AG08395 (cell line): ENCODE data around the gene KIAA0232.
A peak's percentile ranks its signal among the peaks of the same experiment; 100 is the strongest.

Experiments used
- DNase-seq: peaks from one replicate; pipeline ENCODE4 v3.0.0; 2012; ENCODE audit warnings: mixed read lengths, low spot score

The KIAA0232 gene, protein sequence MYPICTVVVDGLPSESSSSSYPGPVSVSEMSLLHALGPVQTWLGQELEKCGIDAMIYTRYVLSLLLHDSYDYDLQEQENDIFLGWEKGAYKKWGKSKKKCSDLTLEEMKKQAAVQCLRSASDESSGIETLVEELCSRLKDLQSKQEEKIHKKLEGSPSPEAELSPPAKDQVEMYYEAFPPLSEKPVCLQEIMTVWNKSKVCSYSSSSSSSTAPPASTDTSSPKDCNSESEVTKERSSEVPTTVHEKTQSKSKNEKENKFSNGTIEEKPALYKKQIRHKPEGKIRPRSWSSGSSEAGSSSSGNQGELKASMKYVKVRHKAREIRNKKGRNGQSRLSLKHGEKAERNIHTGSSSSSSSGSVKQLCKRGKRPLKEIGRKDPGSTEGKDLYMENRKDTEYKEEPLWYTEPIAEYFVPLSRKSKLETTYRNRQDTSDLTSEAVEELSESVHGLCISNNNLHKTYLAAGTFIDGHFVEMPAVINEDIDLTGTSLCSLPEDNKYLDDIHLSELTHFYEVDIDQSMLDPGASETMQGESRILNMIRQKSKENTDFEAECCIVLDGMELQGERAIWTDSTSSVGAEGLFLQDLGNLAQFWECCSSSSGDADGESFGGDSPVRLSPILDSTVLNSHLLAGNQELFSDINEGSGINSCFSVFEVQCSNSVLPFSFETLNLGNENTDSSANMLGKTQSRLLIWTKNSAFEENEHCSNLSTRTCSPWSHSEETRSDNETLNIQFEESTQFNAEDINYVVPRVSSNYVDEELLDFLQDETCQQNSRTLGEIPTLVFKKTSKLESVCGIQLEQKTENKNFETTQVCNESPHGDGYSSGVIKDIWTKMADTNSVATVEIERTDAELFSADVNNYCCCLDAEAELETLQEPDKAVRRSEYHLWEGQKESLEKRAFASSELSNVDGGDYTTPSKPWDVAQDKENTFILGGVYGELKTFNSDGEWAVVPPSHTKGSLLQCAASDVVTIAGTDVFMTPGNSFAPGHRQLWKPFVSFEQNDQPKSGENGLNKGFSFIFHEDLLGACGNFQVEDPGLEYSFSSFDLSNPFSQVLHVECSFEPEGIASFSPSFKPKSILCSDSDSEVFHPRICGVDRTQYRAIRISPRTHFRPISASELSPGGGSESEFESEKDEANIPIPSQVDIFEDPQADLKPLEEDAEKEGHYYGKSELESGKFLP (N-terminal part only)

DNA sequence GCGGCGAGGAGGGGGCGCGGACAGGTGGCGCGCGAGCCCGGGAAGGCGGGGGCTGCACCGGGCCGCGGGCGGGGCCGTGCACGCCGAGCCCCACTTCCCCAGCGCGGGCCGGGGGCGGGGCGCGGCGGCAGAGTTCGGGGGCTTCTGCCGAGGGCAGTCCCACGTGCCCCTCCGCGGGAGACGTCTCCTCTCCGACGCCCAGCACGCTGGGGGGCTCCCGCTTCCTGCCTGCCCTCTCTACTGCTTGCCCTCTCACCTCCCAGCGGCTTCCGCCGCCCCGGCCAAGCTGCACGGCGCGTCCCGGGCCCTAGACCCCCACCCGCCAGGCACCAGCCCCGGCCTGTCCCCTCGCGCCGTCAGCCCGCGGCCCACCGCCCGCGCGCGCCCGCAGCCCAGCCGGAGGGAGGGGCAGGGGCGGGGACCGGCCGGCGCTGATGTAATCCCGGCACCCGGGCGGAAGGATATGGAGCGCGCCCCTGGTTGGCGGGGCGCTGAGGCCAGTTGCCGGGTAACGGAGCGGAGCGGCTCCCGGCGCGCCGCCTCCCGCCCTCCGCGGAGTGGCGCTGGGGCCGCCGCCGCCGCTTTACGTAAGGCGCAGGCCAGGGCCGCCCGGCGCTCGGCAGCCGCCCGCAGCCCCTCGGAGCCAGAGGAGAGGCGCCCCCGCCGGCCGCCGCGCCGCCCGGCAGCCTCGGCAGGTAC is at the start of gene KIAA0232:
Gene KIAA0232 (plus strand): TSS at position 581 of the 699 bp plus-strand sequence. CDS start 41,727 bp downstream, outside the sequence.
- DNase-seq = peak; percentile 96

DNA sequence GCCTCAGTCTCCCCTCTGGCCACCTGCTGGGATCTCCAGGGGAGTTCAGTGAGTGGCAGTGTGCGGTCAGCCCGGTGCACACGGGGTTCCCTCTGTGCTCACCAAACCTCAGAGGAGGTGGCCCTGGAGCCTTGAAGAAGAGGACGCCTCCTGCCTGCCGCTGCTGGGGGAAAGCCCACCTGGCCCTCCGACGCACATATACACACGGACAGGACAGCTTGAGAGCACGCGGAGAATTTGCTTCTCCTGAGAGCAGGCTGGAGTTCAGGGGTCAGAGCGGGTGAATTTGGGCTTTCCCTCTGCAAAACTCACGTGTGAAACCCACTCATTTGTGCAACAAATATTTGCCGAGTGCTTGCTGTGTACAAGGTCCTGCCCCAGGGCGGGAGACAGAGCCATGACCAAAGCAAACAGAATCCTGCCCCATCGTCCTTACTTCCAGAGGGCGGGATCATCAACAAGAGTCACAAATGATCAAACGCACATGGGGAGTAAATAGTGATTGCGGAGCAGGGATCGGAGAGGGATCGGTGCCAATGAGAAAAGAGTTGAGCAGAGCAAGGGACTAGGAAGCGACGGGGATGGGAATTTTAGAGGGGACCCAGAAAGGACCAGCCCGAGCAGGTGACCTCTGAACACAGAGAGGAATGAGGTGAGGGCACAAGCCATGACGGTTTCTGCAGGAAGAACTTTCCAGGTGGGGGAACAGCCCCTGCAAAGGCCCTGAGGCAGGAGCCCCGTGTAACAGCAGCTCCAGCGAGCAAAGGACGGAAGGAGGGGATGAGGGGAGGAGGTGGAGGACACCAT is 49.0 kb upstream of the KIAA0232 start:
- no peak for DNase-seq

DNA sequence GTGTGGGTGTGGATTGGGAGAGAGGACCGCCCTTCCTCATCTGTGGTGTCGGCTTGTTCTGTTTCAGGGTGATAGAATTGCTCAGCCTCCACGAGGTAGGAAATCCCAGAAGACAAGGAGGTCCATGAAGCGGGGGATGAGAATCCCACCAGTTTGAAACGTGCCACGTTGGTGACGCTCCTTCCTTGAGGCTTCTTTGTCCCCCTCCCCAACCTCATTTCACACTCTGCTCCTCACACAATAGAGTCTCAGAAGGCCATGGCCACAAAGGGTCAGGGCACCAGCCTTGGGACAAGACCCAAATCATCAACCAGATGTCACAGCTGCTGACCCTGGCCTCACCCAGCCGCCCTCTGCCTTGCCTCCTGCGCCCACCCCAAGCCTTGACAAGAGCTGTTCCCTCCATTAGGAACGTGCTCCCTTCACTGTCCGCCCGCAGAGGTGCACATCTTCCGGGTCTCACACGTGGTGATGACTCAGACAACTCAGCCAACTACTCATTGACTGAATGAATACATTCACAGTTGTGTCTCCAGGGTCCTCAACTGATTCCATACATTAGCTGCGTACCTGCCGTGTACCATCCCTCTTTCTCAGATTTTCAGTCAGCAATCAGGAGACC is 48.3 kb upstream of the KIAA0232 start:
- DNase-seq = no peak

DNA sequence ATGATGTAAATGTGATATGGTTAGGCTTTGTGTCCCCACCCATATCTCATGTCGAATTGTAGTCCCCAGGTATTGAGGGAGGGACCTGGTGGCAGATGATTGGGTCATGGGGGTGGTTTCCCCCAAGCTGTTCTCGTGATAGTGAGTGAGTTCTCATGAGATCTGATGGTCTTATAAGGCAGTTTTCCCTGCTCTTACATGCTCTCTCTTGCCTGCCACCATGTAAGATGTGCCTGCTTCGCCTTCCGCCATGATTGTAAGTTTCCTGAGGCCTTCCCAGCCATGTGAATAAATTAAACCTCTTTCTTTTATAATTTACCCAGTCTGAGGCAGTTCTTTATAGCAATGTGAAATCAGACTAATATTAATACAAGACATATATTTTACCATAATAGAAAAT is 42.6 kb upstream of the KIAA0232 start:
- DNase-seq = no peak

DNA sequence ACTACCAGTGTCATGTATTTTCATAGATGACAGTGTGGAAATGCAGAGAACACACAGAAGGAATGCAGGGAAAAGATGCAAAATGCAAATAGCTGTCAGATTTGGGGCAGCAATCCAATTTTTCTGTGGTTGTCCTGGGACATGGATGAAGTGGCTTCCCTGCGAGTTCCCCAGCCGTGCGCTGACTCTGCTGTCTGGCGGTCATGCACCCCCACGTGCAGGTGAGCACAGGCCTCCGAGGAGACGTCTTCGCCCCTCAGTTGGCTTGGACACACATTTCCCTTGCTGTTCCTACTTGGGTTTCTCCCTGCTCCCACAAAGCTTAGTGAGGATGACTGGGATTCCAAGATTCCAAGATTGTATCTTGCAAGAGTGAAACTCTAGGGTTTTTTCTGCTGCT is 42.2 kb upstream of the KIAA0232 start:
- no peak for DNase-seq

DNA sequence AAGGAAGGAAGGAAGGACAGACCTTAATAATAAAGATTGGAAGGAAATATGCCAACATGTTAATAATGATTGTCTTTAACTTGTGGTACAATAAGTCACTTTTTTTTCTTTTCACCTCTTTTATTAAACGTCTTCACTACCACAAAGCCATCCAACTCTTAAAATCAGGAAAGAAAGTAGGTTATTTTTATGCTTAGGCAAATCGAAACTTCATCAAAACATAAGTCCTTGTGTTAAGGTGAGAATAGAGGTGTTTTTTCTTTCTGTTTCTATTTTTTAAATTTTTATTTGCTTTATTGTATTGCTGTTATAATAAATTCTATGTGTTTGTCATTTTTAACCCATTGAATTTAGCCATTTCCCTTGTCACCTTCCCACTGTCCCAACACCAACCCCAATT is 40.0 kb upstream of the KIAA0232 start:
- no peak for DNase-seq

DNA sequence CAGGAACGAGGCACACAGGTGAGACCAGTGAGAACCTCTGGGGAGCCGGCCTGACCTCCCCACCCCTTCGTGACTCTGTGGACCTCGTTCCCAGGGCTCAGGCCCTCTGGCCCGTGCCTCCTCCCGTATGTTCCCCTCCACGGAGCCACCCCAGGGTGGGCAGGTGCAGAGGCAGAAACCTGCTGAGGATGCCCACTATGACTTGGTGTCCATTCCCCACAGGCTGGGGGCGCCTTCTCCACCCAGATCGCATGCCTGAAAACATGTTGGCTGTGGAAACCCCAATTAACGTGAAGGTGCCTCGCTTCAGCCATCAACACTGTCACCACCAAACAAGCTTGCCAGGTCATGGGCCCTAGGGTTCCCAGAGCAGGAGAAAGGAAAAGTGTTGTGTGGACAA is 39.5 kb upstream of the KIAA0232 start:
- no peak for DNase-seq

DNA sequence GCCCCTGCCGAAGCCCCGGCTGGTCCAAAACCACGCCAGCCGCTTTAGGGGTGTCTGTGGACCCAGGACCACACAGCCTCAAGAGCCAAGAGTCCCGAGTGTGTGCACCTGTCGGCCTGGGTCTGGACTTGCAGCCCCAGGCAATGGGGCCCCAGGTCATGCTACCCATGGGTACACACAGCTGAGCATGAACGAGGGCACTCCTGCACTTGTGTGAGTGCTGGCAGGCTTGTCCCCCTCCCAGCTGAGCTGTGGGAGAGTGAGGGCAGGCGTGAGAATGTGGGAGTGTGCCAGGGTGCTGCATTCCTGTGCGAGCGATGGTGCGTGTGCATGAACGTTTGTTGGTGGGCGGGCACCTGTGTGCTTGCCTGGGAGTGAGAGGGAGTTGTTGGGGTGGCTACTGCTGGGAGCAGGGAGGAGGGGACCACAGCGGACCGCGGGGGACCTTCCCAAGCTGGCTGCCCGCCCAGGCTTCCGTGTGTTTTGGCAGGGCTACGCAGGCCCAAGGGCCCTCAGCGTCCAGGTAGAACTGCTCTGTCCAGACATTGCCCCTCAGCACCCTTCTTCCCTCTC is 35.7 kb upstream of the KIAA0232 start:
- DNase-seq = no peak

DNA sequence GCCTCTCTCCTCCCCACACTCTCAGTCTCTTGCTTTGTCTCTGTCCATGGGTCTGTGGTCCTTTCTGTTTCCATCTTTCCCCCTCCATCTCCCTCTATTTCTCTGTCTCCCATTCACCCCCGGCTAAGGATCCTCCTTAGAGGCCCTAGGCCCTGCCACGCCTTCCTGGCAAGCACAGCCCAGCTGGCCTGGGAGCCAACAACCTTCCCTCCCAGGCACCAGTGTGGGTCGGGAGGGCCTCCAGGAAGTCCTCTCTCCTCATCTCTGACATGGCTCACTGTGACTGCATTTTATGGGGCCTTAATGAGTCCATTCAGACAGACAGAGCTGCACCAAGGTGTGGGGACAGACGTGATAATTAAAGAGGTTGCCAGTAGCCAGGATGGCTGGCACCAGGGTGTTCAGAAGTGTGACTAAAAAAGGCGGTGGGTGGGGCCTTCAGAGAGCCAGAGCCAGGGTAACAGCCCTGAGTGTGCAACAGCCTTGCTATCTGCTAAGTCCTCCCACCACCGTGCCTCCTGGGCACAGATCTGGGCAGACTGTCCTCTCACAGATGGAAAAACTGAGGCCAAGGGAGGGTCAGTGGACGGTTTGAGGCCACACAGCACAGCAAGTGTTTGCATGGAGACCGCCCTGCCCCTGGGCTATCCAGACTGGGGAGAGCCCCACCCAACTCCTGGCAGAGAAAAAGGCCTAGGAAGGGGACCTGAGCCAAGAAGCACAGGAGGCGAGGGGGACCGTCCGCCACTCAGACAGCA is 35.1 kb upstream of the KIAA0232 start:
- no peak for DNase-seq

DNA sequence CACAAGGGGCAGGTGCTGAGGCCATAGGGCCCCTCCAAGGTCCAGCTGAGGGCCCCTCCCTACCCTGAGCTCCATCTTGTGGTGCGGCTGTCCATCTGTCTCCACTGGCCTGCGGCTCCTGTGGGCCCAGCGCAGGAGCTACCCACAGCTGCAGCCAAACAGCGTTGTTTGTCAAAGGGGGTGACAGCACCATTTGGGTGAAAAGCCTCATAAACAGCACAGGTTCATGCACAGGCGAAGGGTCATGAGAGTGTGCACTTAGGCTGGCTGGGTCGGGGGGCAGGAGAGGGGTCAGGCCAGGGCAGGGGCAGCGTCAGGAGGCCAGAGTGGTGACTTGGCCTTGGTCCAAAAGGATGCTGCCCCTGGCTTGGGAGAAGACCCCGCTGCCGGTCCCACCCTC is 34.2 kb upstream of the KIAA0232 start:
- DNase-seq = no peak

DNA sequence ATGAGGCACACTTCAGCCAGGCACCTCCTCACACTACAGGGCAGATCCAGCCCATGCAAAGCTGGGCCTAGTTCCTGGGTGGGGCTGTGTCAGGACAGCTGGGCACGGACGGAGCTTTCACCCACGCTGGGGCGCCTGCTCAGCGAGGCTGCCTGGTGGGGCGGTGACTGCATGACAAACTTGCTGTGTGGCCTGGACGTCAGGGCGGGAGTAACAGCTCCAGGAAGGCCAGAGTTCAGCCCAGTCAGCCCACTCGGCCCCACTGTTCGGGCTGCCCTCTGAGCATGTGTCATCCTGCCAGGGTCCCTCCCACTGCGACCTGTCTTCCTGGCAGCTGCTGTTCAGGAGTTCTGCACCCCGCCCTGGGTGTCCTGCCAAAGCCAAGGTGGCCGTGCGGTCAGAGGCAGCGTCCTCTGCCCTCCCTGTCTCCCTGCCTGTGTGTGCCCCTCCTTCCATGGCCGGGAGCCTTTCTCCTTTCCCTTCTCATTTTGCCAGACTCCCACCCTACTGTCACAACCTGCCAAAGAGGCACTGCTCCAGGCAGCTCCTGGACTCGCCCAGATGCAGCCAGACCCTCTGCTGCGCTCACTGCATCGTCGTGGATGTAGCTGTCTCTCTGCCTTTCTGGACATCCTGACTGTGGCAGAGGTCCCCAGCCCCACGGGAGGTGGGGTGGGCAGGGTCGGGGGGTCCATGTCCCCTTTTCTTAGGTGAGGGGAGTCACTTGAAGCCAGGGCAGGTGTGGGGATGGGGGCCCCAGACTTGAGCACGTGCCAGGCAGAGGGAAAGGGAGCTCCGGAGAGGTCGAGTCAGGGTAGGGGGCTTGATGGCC is 33.0 kb upstream of the KIAA0232 start:
- DNase-seq = peak; percentile 73

DNA sequence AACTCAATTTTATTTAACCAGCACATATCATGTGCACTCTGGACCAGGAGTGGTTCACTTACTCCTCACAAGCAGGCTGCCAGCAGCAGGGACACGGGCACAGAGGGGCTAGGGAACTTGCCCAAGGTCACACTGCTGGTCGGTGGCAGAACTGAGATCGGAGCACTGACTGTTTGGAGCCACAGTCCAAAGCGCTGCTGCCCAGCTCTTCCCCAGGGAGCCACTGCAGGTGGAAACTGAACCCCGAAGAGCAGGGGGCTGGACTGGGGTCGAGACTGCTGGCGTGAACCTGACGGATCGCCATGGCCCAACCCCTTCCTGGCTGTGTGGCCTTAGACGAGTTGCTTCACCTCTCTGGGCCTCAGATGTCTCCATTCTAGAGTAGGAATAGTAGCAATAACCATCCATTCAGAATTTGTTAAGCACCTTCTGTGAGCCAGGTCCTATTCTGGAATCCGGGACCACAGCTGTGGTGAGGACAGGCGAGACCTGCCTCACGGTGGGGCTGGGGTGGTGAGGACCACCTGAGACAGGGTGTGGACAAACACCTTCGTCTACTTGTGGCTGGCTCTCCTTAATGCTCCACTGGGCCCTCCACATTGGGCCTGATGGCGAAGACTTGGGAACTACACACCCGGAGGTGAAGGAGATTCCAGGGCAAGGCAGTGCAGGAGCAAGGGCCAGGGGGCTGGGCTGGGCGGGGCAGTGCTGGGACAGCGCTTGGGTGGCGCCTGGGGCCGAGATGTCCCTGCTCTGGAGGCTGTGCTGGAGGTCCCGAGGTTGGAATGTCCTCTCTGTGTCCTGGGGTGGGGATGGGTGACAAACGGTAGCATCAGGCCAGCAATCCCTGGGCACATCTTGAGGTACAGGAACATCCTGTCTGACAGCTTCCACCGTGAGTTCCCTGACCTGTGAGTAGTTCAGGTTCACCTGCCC is 32.0 kb upstream of the KIAA0232 start:
- no peak for DNase-seq

DNA sequence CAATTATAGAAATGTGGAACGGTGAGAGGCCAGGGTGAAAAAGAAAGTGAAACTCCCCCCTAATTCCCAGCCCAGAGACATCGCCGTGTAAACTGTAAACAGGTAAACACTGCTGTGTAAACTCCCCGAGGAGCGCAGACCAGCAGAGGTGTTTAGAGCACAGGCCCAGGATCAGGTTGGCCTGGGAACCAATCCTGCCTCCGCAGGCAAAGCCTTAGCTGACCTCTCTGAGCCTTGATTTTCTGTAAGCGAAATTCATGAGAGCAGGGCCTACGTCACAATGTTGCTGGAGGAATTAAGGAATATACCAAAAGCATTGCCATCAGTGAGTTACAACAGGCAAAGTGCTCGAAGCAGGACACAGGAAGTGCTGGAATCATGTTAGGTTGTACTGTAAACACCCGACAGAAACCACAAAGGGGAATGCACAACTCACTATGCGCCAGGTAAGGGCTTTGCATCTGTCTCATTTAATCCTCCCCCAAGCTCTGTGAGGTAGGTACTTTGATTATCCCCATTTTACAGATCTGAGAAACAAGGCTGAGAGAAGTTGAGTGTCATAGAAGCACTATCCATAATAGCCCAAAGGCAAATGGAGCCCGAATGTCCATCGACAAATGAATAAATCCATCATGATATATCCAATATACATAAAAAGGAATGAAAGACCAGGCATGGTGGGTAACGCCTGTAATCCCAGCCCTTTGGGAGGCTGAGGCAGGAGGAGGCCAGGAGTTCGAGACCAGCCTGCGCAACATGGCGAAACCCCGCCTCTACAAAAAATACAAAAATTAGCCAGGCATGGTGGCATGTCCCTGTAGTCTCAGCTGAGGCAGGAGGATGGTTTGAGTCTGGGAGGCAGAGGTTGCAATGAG is 30.7 kb upstream of the KIAA0232 start:
- no peak for DNase-seq

DNA sequence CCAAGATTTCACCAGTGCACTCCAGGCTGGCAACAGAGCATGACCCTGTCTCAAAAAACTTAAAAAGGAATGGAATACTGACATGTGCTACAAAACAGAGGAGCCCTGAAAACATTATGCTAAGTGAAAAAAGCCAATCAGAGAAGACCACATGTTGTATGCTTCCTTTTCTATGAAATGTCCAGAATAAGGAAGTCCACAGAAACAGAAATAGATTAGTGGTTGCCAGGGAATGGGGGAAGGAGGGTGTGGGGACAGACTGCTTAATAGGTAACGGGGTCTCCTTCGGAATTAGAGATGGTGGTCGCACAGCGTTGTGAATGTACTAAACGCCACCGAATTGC is 30.1 kb upstream of the KIAA0232 start:
- DNase-seq = no peak

DNA sequence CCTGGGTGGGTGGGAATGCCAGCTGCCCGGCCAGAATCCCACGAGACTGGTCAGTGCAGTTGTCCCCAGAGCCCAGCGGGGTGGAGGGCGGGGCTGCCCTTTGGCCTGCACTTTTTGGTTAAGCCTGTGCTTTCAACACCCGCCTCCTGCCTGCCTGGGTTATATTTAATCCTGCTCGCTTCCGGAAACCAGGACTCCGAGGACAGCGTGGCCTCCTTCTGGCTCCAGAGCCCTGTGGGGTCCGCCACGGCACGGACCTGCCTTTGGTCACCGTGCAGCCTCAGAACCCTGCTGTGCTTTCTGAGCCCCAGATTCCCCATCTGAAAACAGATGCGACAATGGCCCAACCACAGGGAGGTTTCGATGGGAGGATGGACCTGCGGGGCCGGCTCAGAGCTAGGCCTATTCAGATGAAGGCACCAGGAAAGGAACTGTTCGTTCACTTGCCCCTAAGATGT is 29.4 kb upstream of the KIAA0232 start:
- no peak for DNase-seq

DNA sequence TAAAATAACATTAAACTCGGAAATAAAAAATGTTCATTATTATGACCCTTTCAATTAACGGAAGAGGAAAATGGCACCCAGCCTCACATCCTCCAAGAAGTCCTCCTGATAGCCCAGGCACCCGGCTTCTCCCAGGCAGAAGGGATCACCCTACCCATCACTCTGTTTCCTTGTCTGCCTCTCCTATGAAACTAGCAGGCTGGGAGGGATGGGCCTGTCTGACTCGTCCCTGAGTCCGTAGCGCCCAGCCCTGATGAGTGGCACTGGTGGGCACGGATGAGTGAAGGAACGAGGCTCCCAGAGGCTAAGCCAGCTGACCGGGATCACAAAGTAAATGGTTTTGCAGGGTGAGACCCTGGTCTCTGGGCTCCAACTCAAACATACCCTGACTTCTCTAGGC is 28.6 kb upstream of the KIAA0232 start:
- no peak for DNase-seq
